Measurements from ENCODE around the gene SFTPB. TPM values are rescaled to one million over a fixed set of nuclear protein-coding genes. Genes with fewer than 3 reads are reported as not detected.

Gene SFTPB
- total and polyA plus RNA-seq, 2 experiments from 2014 or later: 3.3 to 27.6 TPM

DNA sequence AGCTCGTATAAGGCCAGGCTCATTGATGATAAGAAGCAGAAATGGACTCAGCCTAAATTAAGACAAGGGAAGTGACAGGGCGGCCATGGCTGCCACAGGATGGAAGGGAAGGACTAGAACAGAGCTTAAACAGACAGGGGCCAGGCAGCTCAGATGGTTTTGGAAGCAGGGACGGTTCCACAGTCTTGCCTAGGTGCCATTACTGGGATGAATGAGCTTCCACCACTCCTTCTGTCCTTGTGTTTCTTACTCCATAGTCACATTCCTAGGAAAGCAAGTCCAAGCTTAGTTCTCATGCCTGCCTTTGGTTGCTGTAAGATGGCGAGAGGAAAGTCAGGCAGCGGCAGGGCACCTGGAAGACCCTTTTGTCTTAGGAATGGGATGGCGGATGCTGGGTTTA, 38.1 kb upstream of the SFTPB start:
- no peaks in the 10 kb centered on the region for H3K79me2 ChIP-seq
- no peak overlapping the region for H2AFZ ChIP-seq
- TF ChIP-seq, protein P1, sequence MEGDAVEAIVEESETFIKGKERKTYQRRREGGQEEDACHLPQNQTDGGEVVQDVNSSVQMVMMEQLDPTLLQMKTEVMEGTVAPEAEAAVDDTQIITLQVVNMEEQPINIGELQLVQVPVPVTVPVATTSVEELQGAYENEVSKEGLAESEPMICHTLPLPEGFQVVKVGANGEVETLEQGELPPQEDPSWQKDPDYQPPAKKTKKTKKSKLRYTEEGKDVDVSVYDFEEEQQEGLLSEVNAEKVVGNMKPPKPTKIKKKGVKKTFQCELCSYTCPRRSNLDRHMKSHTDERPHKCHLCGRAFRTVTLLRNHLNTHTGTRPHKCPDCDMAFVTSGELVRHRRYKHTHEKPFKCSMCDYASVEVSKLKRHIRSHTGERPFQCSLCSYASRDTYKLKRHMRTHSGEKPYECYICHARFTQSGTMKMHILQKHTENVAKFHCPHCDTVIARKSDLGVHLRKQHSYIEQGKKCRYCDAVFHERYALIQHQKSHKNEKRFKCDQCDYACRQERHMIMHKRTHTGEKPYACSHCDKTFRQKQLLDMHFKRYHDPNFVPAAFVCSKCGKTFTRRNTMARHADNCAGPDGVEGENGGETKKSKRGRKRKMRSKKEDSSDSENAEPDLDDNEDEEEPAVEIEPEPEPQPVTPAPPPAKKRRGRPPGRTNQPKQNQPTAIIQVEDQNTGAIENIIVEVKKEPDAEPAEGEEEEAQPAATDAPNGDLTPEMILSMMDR (IDR thresholded peaks at IDR 0.05; ENCODE audit: poor library complexity): no peak
- TF ChIP-seq EZH2 (IDR thresholded peaks at IDR 0.05; ENCODE audit: borderline replicate concordance) (no peak), EZH2phosphoT487 (IDR thresholded peaks at IDR 0.05; ENCODE audit: low read depth, severe bottlenecking, unreplicated experiment) (no peak)
- H4K20me1 ChIP-seq (ENCODE audit: insufficient read depth, poor library complexity, severe bottlenecking): no peaks in the 10 kb centered on the region
- no peak overlapping the region for H3K4me2 ChIP-seq
- H3K9me3 ChIP-seq (ENCODE audit: low read depth): no peaks in the 10 kb centered on the region
- H3K9me2 ChIP-seq (replicated peaks; ENCODE audit: insufficient read depth): no peaks in the 10 kb centered on the region
- no peak overlapping the region for H3K4me3 ChIP-seq
- WGBS (ENCODE audit: low lambda C conversion rate, missing lambda C conversion rate): 86% methylated on average over 6 of the region's 6 CpGs
- no peak for DNase-seq (ENCODE audit: low spot score)
- no peaks in the 10 kb centered on the region for H3K4me1 ChIP-seq (ENCODE audit: insufficient read depth)
- H3K27ac ChIP-seq: peak overlapping the region; percentile 68
- H3K36me3 ChIP-seq (replicated peaks; ENCODE audit: insufficient read depth, low read depth): no peaks in the 10 kb centered on the region
- no peaks in the 10 kb centered on the region for H3K27me3 ChIP-seq

DNA sequence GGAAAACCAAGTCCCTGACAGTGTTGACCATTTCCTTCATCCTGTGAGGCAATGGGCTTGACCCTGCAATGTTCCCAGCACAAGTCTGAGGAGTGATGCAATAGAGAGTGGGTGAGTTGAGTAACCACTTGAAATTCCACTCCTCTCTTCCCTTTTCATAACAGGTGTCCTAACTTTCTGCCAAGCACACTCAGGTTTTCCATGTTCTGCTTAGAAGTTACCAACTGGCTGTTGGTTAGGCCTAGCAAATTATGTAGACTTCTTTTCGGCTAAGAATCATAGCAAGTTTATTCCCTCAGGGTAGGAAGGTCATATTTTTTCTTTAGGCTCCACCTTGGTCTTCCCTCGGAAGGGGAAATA, 37.7 kb upstream of the SFTPB start:
- no peaks in the 10 kb centered on the region for H3K79me2 ChIP-seq
- no peaks in the 10 kb centered on the region for H3K9me3 ChIP-seq (ENCODE audit: low read depth)
- H3K36me3 ChIP-seq (replicated peaks; ENCODE audit: insufficient read depth, low read depth): no peaks in the 10 kb centered on the region
- WGBS (ENCODE audit: low lambda C conversion rate, missing lambda C conversion rate): 85% methylated on average over 2 of the region's 2 CpGs
- H2AFZ ChIP-seq: no peak overlapping the region
- no peak overlapping the region for H3K4me2 ChIP-seq
- TF ChIP-seq EZH2 (IDR thresholded peaks at IDR 0.05; ENCODE audit: borderline replicate concordance) (no peak), EZH2phosphoT487 (IDR thresholded peaks at IDR 0.05; ENCODE audit: low read depth, severe bottlenecking, unreplicated experiment) (no peak)
- TF ChIP-seq, protein P1 (IDR thresholded peaks at IDR 0.05; ENCODE audit: poor library complexity): no peak
- no peaks in the 10 kb centered on the region for H3K9me2 ChIP-seq (replicated peaks; ENCODE audit: insufficient read depth)
- no peaks in the 10 kb centered on the region for H4K20me1 ChIP-seq (ENCODE audit: insufficient read depth, poor library complexity, severe bottlenecking)
- no peaks in the 10 kb centered on the region for H3K27me3 ChIP-seq
- no peak overlapping the region for H3K4me3 ChIP-seq
- H3K27ac ChIP-seq: peak overlapping the region; percentile 68
- no peaks in the 10 kb centered on the region for H3K4me1 ChIP-seq (ENCODE audit: insufficient read depth)
- peak; percentile 75 for DNase-seq (ENCODE audit: low spot score)

DNA sequence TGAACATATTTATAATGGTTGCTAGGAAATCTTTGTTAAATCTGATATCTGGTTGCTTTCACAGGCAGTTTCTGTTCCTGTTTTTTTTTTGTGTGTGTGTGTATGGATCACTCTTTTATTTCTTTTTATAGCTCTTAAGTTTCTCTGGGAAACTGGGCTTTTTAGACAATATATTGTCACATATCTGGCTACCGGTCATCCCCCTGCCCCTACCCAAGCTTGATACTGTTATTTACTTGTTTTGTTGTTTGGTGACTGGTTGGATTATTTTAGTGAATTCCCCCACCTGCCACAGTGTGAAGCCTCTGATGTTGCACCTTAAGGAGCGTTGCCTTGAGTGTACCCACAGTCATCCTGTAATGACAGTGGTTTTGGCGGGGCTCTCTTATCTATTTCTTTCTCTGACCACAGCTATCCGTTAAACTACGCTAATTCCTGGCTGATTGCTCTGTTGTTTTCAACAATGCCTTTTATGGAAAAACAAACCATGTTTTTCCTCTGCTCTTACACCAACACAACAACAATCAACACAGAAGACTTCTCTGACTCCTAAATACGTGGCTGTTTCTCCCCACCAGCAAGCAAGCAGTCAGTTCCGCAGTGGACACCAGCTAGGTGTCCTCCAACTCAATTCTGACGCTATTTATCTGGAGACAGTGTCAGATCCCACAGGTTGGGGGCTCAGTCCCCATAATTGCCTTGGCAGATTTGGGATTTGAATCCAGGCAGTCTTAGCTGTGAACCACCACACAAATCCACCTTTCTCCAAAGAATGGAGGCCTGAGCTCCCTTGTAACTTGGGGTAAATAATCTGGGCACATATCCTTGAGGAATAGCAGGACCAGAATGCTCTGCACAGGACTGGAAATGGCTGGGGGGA, 37.0 kb upstream of the SFTPB start:
- no peak overlapping the region for H3K4me2 ChIP-seq
- no peak for DNase-seq (ENCODE audit: low spot score)
- 66% methylated on average over 8 of the region's 8 CpGs for WGBS (ENCODE audit: low lambda C conversion rate, missing lambda C conversion rate)

More for the DNA sequence above, 37.0 kb upstream of the SFTPB start:
- TF ChIP-seq EZH2 (IDR thresholded peaks at IDR 0.05; ENCODE audit: borderline replicate concordance) (no peak), EZH2phosphoT487 (IDR thresholded peaks at IDR 0.05; ENCODE audit: low read depth, severe bottlenecking, unreplicated experiment) (no peak)
- TF ChIP-seq, protein P1 (IDR thresholded peaks at IDR 0.05; ENCODE audit: poor library complexity): no peak
- no peaks in the 10 kb centered on the region for H3K79me2 ChIP-seq
- H3K4me1 ChIP-seq (ENCODE audit: insufficient read depth): no peaks in the 10 kb centered on the region
- H3K4me3 ChIP-seq: no peak overlapping the region
- H3K27me3 ChIP-seq: no peaks in the 10 kb centered on the region
- H2AFZ ChIP-seq: no peak overlapping the region
- H3K27ac ChIP-seq: peak overlapping the region; percentile 73
- no peaks in the 10 kb centered on the region for H3K36me3 ChIP-seq (replicated peaks; ENCODE audit: insufficient read depth, low read depth)
- no peaks in the 10 kb centered on the region for H4K20me1 ChIP-seq (ENCODE audit: insufficient read depth, poor library complexity, severe bottlenecking)
- no peaks in the 10 kb centered on the region for H3K9me2 ChIP-seq (replicated peaks; ENCODE audit: insufficient read depth)
- H3K9me3 ChIP-seq (ENCODE audit: low read depth): no peaks in the 10 kb centered on the region
